GM12878 (cell line): Measurements from ENCODE around the gene NCOA4. TPM values are rescaled to one million over a fixed set of nuclear protein-coding genes. Genes with fewer than 3 reads are reported as not detected.

Experiments used
- ATAC-seq: fragments of 200-7000 bp; cut with Tn5 transposase; 3 replicates; pipeline ENCODE4 v1.9.1; 2020; ENCODE audit warnings: mild to moderate bottlenecking, moderate library complexity
- BruUV-seq: library from RNA; stranded (reverse); fragments of 400-500 nt; replicated peaks from 2 replicates; lab custom pipeline; 2021; lab: Mats Ljungman, UMichigan
- CTCF ChIA-PET: fragments of 300-600 bp; sonication (Branson Sonifier 250); formaldehyde crosslinking; extraction: SDS; loops from one replicate; lab custom pipeline; 2021; ENCODE audit warnings: inconsistent platforms; lab: Yijun Ruan, JAX
- POLR2A ChIA-PET: fragments of 350-600 bp; formaldehyde crosslinking; extraction: SDS; loops from one replicate; lab custom pipeline; 2021; ENCODE audit warnings: inconsistent platforms; lab: Charles Lee
- RAD21 ChIA-PET: fragments of 300-600 bp; sonication (Branson Sonifier 250); formaldehyde crosslinking; loops from one replicate; lab custom pipeline; 2023; ENCODE audit warnings: antibody characterized with exemption; ENCODE audit not compliant: unreplicated experiment; lab: Charles Lee
- SMC1A ChIA-PET: fragments of 300-600 bp; sonication (Branson Sonifier 250); formaldehyde crosslinking; loops from one replicate; lab custom pipeline; 2023; ENCODE audit not compliant: unreplicated experiment, uncharacterized antibody; lab: Charles Lee
- DNase-seq: peaks from one replicate; pipeline ENCODE4 v3.0.0-alpha.2; 2011; ENCODE audit warnings: low read depth, low spot score
- FAIRE-seq: peaks from 3 replicates; lab custom pipeline; 2011; peaks lifted over from hg19 to GRCh38; lab: Jason Lieb, UNC
- H2AFZ ChIP-seq: 2 replicates; pipeline ENCODE4 v1.6.0; 2011; ENCODE audit warnings: low read depth, low read length, control low read depth; ENCODE audit not compliant: control insufficient read depth
- H3K27ac ChIP-seq: 2 replicates; pipeline ENCODE4 v1.5.1; 2011; ENCODE audit warnings: control low read depth; ENCODE audit not compliant: control insufficient read depth, insufficient read depth
- H3K27me3 ChIP-seq, 2 experiments: replicated peaks in 1 of 2; 2 replicates each; pipeline versions ENCODE4 v1.6.0 to v1.6.1; 2011; ENCODE audit warnings: low read length in 1 of 2; ENCODE audit not compliant: control insufficient read depth in 2 of 2, insufficient read depth in 2 of 2
- H3K36me3 ChIP-seq, 2 experiments: 2 replicates each; pipeline ENCODE4 v1.5.1; 2011; ENCODE audit warnings: low read length in 1 of 2; ENCODE audit not compliant: control insufficient read depth in 2 of 2, insufficient read depth in 2 of 2
- H3K4me1 ChIP-seq: 2 replicates; pipeline ENCODE4 v1.6.1; 2011; ENCODE audit warnings: mild to moderate bottlenecking, low read length, moderate library complexity, mixed read lengths; ENCODE audit not compliant: control insufficient read depth, insufficient read depth
- H3K4me2 ChIP-seq: 2 replicates; pipeline ENCODE4 v1.6.0; 2011; ENCODE audit warnings: control low read depth; ENCODE audit not compliant: control insufficient read depth, insufficient read depth
- H3K4me3 ChIP-seq: fragments of 200-600 bp; sonication (generic); 2 replicates; pipeline ENCODE4 v1.5.1; 2016
- H3K79me2 ChIP-seq: 2 replicates; pipeline ENCODE4 v1.6.0; 2011; ENCODE audit warnings: low read length; ENCODE audit not compliant: control insufficient read depth, insufficient read depth
- H3K9ac ChIP-seq: 2 replicates; pipeline ENCODE4 v1.8.0; 2011; ENCODE audit warnings: low read length, control low read depth, mixed read lengths; ENCODE audit not compliant: control insufficient read depth, insufficient read depth
- H3K9me3 ChIP-seq: replicated peaks from 3 replicates; pipeline ENCODE4 v1.5.1; 2011; ENCODE audit warnings: mild to moderate bottlenecking, low read length; ENCODE audit not compliant: control insufficient read depth, insufficient read depth
- H4K20me1 ChIP-seq: 2 replicates; pipeline ENCODE4 v1.6.0; 2011; ENCODE audit not compliant: control insufficient read depth, insufficient read depth
- ASH2L ChIP-seq: fragments of 300-600, 200-600 bp; sonication (generic); IDR thresholded peaks from 2 replicates; pipeline ENCODE4 v1.6.1; 2017; ENCODE audit warnings: low read depth, mild to moderate bottlenecking, borderline replicate concordance
- ATF7 ChIP-seq: fragments of 450-650 bp; IDR thresholded peaks from 2 replicates; pipeline ENCODE4 v1.6.1; 2016; ENCODE audit warnings: low read depth, mild to moderate bottlenecking
- CREB1 ChIP-seq: IDR thresholded peaks from 2 replicates; pipeline ENCODE4 v1.6.1; 2012; ENCODE audit warnings: low read depth, mild to moderate bottlenecking, inconsistent platforms
- FOS ChIP-seq: IDR thresholded peaks from 3 replicates; pipeline ENCODE4 v1.6.1; 2011; ENCODE audit warnings: borderline replicate concordance; ENCODE audit not compliant: insufficient read length; ENCODE audit errors: extremely low read depth
- IKZF2 ChIP-seq, 2 experiments: fragments of 450-650 bp; IDR thresholded peaks; 2 replicates each; pipeline ENCODE4 v1.6.1; 2017; ENCODE audit warnings: mild to moderate bottlenecking in 2 of 2, moderate library complexity in 2 of 2
- KDM1A ChIP-seq: fragments of 200-600 bp; sonication (generic); IDR thresholded peaks from 2 replicates; pipeline ENCODE4 v1.6.1; 2016; ENCODE audit warnings: borderline replicate concordance
- MTA3 ChIP-seq: IDR thresholded peaks from 2 replicates; pipeline ENCODE4 v1.6.1; 2012; ENCODE audit warnings: low read length, inconsistent platforms, borderline replicate concordance
- MXI1 ChIP-seq: fragments of 150-350 bp; IDR thresholded peaks from 2 replicates; pipeline ENCODE4 v1.6.1; 2011; ENCODE audit warnings: low read depth, mild to moderate bottlenecking, inconsistent platforms, low read length, improper control_type of control experiment
- MYC ChIP-seq: IDR thresholded peaks from 2 replicates; pipeline ENCODE4 v1.6.1; 2011; ENCODE audit warnings: mild to moderate bottlenecking, low read length, moderate library complexity, inconsistent platforms; ENCODE audit not compliant: insufficient read depth, insufficient replicate concordance, insufficient read length, severe bottlenecking
- NFIC ChIP-seq: IDR thresholded peaks from 2 replicates; pipeline ENCODE4 v1.6.1; 2012; ENCODE audit warnings: low read depth, mild to moderate bottlenecking, inconsistent platforms, low read length, moderate library complexity
- POLR2AphosphoS2 ChIP-seq: IDR thresholded peaks from 2 replicates; pipeline ENCODE4 v1.6.1; 2011; ENCODE audit warnings: low read depth, mild to moderate bottlenecking, low read length, improper control_type of control experiment, moderate library complexity
- POU2F2 ChIP-seq: IDR thresholded peaks from 3 replicates; pipeline ENCODE4 v1.6.1; 2011; ENCODE audit warnings: low read depth, mild to moderate bottlenecking, low read length, borderline replicate concordance
- RB1 ChIP-seq: fragments of 450-650 bp; formaldehyde crosslinking; IDR thresholded peaks from 2 replicates; pipeline ENCODE4 v1.6.1; 2017; ENCODE audit warnings: mild to moderate bottlenecking, borderline replicate concordance
- STAT3 ChIP-seq: IDR thresholded peaks from 2 replicates; pipeline ENCODE4 v1.6.1; 2011; ENCODE audit warnings: low read depth, low read length, improper control_type of control experiment
- ZZZ3 ChIP-seq: IDR thresholded peaks from 2 replicates; pipeline ENCODE4 v1.6.1; 2011; ENCODE audit warnings: low read depth; ENCODE audit not compliant: control insufficient read depth, insufficient read length
- WGBS: methylation state at CpG from one replicate; pipeline ENCODE4 v1.1.6; 2016; ENCODE audit warnings: low lambda C conversion rate; ENCODE audit not compliant: insufficient replicate concordance, insufficient coverage; ENCODE audit errors: missing lambda C conversion rate; 5-methylcytosine and 5-hydroxymethylcytosine counted together
- in situ Hi-C: fragments of 300-500 bp; cut with MboI; formaldehyde crosslinking; loops from 9 replicates; pipeline ENCODE4 v1.14.3; 2018; ENCODE audit warnings: mixed read lengths
- intact Hi-C: fragments of 100-400 bp; cut with micrococcal nuclease; formaldehyde crosslinking; loops from one replicate; pipeline ENCODE4 v1.14.2; 2022; ENCODE audit not compliant: unreplicated experiment
- polyA plus RNA-seq, 11 experiments: library from polyadenylated mRNA; depleted of rRNA in 4 of 11; unstranded in 6 of 11; stranded (reverse) in 5 of 11; fragments of >200 nt; fragmentation: Nextera tagmentation in 4 of 11; fragmentation: Illumina TruSeq in 1 of 11; extraction: Ambion mirVana in 4 of 11; extraction: Trizol in 1 of 11; gene quantifications; 1 replicate in 1 of 11; 2 replicates in 10 of 11; pipeline versions ENCODE4 v1.2.1 to v1.2.3, GENCODE V29; 2011 to 2016; ENCODE audit warnings: inconsistent platforms in 2 of 11, missing spikeins in 2 of 11, low read depth in 1 of 11
- total RNA-seq, 4 experiments: library from RNA; depleted of rRNA in 3 of 4; stranded (reverse); fragments of >200 nt in 3 of 4; fragmentation: Illumina TruSeq in 1 of 4; extraction: Trizol in 1 of 4; gene quantifications; 2 replicates each; pipeline versions ENCODE4 v1.2.1 to v1.2.3, GENCODE V29; 2013 to 2021
- TF ChIP-seq, protein P1 (sequence below): IDR thresholded peaks from 2 replicates; pipeline ENCODE4 v1.6.1; 2011; ENCODE audit warnings: low read depth, mild to moderate bottlenecking, low read length, moderate library complexity, borderline replicate concordance; ENCODE audit errors: extremely low read depth
- TF ChIP-seq, protein P2 (sequence below): fragments of 450-650 bp; conservative IDR thresholded peaks from 2 replicates; pipeline ENCODE4 v1.6.1; 2017; ENCODE audit warnings: mild to moderate bottlenecking, moderate library complexity
- TF ChIP-seq, protein P3 (sequence below): fragments of 450-650 bp; IDR thresholded peaks from 2 replicates; pipeline ENCODE4 v1.6.1; 2017; ENCODE audit warnings: low read depth, mild to moderate bottlenecking, moderate library complexity
- TF ChIP-seq, protein P4 (sequence below): IDR thresholded peaks from 2 replicates; pipeline ENCODE4 v1.6.1; 2012; ENCODE audit warnings: low read depth, low read length, improper control_type of control experiment

Gene NCOA4
- total and polyA plus RNA-seq, 10 of the 15 experiments (the other 5 are each of a cell fraction or from before 2014, with no cell fraction given), result 57.5 to 119 (median 100) TPM

DNA sequence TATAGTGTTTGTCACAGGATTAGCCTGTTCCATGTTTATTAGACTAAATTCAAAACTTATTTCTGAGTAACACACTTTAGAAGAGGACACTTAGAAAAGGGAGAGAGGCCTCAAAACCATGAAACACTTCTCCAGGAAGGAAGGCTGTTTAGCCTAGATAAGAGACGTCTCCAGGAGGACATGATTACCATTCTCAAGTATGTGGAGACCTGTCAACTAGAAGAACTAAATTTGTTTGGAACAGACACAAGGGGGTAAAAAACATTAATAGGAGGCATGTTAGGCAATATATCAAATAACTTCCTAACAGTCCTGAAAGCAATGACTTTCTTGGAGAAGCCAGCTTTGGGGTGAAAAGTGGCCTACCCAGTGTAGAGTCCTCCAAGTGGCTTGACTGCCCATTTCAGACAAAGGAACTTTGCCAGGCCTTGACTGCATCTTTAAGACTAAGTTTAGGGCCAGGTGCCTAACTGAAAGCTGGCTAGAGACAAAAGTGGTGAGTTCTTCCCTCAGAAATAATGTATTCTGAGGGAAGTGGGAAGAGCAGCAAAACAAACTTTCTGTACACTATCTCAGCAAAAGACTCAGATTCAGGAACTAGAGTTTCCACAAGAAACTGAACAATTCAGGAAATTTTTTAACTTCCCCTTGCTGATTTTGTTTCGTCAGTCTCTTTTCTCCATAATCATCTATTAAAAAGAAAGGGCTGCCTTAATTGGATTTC is 11.8 kb downstream of the NCOA4 start:
- FAIRE-seq (no peak), DNase-seq (no peak), ATAC-seq (no peak)
- H3K4me1 ChIP-seq, result peaks cover 8% of the 10 kb centered on the region
- H2AFZ ChIP-seq, result no peak overlapping the region
- H3K27me3 ChIP-seq, result no peaks in the 10 kb centered on the region
- peaks cover 70% of the 10 kb centered on the region for H3K79me2 ChIP-seq
- H3K4me3 ChIP-seq, result no peak overlapping the region
- no peaks in the 10 kb centered on the region for H3K9me3 ChIP-seq
- no TSS peak for BruUV-seq
- ChIA-PET SMC1A (interaction anchor here (1.2 to 3.2 kb wide), 3 partner anchors 11 to 28 kb away, joined by 3 to 12 read pairs (median 7); no protein-coding TSS in a partner anchor), RAD21 (interaction anchor here (1.7 kb wide), 1 partner anchor 8 kb away, joined by 3 read pairs; no protein-coding TSS in a partner anchor), CTCF (interaction anchor here (0.8 to 6.7 kb wide), 4 partner anchors 10 to 768 kb away, joined by 3 to 60 read pairs (median 4); partner anchors contain the start of gene NCOA4), POLR2A (interaction anchor here (0.9 kb wide), 1 partner anchor 16 kb away, joined by 3 read pairs; no protein-coding TSS in a partner anchor)
- in situ Hi-C loops (no loop called here), intact Hi-C loops (no loop called here)
- WGBS, result 69% methylated on average over 2 of the region's 2 CpGs
- H3K36me3 ChIP-seq, result peaks cover 6 to 17% of the 10 kb centered on the region in 2 experiments
- no peak for TF ChIP-seq ZZZ3
- TF ChIP-seq, protein P1, sequence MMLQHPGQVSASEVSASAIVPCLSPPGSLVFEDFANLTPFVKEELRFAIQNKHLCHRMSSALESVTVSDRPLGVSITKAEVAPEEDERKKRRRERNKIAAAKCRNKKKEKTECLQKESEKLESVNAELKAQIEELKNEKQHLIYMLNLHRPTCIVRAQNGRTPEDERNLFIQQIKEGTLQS, result no peak
- no peak for TF ChIP-seq NFIC
- TF ChIP-seq KDM1A, result no peak
- no peak for TF ChIP-seq RB1
- no peak for TF ChIP-seq POLR2AphosphoS2
- TF ChIP-seq STAT3, result no peak
- no peak for TF ChIP-seq FOS
- no peak for TF ChIP-seq MYC
- no peak for TF ChIP-seq MXI1
- TF ChIP-seq CREB1, result no peak
- TF ChIP-seq, protein P2, sequence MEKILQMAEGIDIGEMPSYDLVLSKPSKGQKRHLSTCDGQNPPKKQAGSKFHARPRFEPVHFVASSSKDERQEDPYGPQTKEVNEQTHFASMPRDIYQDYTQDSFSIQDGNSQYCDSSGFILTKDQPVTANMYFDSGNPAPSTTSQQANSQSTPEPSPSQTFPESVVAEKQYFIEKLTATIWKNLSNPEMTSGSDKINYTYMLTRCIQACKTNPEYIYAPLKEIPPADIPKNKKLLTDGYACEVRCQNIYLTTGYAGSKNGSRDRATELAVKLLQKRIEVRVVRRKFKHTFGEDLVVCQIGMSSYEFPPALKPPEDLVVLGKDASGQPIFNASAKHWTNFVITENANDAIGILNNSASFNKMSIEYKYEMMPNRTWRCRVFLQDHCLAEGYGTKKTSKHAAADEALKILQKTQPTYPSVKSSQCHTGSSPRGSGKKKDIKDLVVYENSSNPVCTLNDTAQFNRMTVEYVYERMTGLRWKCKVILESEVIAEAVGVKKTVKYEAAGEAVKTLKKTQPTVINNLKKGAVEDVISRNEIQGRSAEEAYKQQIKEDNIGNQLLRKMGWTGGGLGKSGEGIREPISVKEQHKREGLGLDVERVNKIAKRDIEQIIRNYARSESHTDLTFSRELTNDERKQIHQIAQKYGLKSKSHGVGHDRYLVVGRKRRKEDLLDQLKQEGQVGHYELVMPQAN, result no peak
- TF ChIP-seq ASH2L, result no peak
- no peak for TF ChIP-seq IKZF2 (IDR thresholded peaks at IDR 0.05)
- TF ChIP-seq ATF7, result no peak
- TF ChIP-seq, protein P3, sequence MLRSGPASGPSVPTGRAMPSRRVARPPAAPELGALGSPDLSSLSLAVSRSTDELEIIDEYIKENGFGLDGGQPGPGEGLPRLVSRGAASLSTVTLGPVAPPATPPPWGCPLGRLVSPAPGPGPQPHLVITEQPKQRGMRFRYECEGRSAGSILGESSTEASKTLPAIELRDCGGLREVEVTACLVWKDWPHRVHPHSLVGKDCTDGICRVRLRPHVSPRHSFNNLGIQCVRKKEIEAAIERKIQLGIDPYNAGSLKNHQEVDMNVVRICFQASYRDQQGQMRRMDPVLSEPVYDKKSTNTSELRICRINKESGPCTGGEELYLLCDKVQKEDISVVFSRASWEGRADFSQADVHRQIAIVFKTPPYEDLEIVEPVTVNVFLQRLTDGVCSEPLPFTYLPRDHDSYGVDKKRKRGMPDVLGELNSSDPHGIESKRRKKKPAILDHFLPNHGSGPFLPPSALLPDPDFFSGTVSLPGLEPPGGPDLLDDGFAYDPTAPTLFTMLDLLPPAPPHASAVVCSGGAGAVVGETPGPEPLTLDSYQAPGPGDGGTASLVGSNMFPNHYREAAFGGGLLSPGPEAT, result no peak
- TF ChIP-seq POU2F2, result no peak
- TF ChIP-seq, protein P4, sequence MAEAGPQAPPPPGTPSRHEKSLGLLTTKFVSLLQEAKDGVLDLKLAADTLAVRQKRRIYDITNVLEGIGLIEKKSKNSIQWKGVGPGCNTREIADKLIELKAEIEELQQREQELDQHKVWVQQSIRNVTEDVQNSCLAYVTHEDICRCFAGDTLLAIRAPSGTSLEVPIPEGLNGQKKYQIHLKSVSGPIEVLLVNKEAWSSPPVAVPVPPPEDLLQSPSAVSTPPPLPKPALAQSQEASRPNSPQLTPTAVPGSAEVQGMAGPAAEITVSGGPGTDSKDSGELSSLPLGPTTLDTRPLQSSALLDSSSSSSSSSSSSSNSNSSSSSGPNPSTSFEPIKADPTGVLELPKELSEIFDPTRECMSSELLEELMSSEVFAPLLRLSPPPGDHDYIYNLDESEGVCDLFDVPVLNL, result no peak
- TF ChIP-seq MTA3, result no peak
- H3K4me2 ChIP-seq, result no peak overlapping the region
- no peak overlapping the region for H3K9ac ChIP-seq
- 0 out of 2 replicates have a peak overlapping the region, but pooled peaks have one; percentile 0 for H3K27ac ChIP-seq
- no peaks in the 10 kb centered on the region; the same call in 1 of the 2 replicates for H4K20me1 ChIP-seq
